ENCODE data around the gene RPN2.

RPN2 gene

DNA sequence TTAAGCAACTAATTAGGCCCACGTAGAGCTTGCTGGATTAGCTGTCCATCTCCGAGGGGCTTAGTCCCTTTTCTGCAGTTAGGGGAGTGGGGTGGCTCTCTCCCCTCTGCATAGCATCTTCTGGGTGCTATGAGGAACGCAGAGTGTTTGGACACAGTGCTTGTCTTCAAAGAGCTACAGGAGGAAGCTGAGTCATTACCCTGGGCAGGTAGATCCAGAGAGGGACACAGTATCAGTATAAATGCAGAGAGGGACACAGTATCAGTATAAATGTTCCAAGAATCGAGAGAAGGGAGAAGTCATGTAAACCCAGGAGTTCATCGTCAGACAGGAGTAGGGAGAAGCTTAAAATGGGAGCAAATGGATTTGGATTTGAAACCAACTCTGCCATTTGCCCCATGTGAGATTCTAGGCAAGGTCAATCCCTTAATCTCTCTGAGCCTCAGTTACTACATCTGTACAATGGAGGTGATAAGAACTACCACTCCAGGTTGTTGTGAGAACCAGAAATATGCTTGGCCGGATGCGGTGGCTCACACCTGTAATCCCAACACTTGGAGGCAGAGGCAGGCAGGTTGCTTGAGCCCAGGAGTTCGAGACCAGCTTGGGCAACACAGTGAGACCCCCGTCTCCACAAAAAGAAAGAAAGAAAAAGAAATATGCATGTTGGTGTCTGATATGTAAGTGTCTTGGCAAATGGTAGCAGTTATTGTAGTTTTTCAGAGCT is 88.0 kb downstream of the RPN2 start:
- no peaks in the 10 kb centered on the region for H3K4me1 ChIP-seq (ENCODE audit: control insufficient read depth, insufficient read depth, low read length, unreplicated experiment)
- no peak overlapping the region for H3K4me3 ChIP-seq (ENCODE audit: low read depth, low read length)
- H3K27me3 ChIP-seq (ENCODE audit: insufficient read depth, low read length), result no peaks in the 10 kb centered on the region; the same call in 1 of the 2 replicates
- no peak overlapping the region for H2AFZ ChIP-seq (ENCODE audit: low read length, unreplicated experiment)
- no peaks in the 10 kb centered on the region for H3K36me3 ChIP-seq (ENCODE audit: insufficient read depth, low read length)
- H3K27ac ChIP-seq (ENCODE audit: low read depth, low read length), result no peak overlapping the region
- no peaks in the 10 kb centered on the region for H3K79me2 ChIP-seq (ENCODE audit: control insufficient read depth, insufficient read depth, low read length, unreplicated experiment)

DNA sequence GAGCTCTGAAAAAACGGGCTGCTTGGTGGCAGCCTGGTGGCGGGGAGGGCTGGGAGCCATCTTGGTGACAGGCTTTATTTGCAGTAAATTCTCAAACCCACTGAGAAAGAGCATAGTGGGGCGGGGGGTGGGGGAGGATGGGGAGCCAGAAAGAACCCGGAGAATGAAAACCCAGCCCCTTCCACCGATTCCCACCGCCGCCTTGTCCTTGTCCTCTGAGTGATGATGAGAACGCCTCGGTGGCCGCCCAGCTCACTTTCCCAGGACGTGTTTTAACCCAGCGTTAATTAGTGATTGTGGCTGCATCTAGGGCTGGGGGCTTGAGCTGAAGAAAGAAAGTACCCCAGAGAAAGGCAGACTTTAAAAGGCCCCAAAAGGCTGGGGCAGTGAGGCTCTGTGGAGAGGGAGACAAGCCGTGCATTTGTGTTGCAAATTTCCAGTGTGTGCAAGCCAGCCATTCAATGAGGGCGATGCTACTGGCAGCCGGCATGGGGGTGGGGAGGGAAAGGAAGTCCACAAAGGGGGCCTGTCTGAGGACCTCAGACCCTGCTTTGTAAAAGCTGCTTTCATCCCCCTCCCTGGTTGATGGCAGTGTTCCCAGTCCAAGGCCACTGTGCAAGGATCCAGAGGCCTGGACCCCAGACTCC is 88.7 kb downstream of the RPN2 start:
- Histone ChIP-seq H3K4me3 (ENCODE audit: low read depth, low read length) (no peak overlapping the region), H3K27me3 (ENCODE audit: insufficient read depth, low read length) (no peaks in the 10 kb centered on the region), H3K4me1 (ENCODE audit: control insufficient read depth, insufficient read depth, low read length, unreplicated experiment) (no peaks in the 10 kb centered on the region), H3K79me2 (ENCODE audit: control insufficient read depth, insufficient read depth, low read length, unreplicated experiment) (no peaks in the 10 kb centered on the region), H2AFZ (ENCODE audit: low read length, unreplicated experiment) (no peak overlapping the region), H3K36me3 (ENCODE audit: insufficient read depth, low read length) (no peaks in the 10 kb centered on the region), H3K27ac (ENCODE audit: low read depth, low read length) (no peak overlapping the region)

- Histone ChIP-seq H2AFZ (ENCODE audit: low read length, unreplicated experiment) (no peak overlapping the region), H3K4me3 (ENCODE audit: low read depth, low read length) (no peak overlapping the region), H3K36me3 (ENCODE audit: insufficient read depth, low read length) (no peaks in the 10 kb centered on the region), H3K27ac (ENCODE audit: low read depth, low read length) (no peak overlapping the region), H3K27me3 (ENCODE audit: insufficient read depth, low read length) (no peaks in the 10 kb centered on the region), H3K79me2 (ENCODE audit: control insufficient read depth, insufficient read depth, low read length, unreplicated experiment) (no peaks in the 10 kb centered on the region), H3K4me1 (ENCODE audit: control insufficient read depth, insufficient read depth, low read length, unreplicated experiment) (no peaks in the 10 kb centered on the region)
These were observed 91.7 kb downstream of the RPN2 start for GRCh38 chr20:37270576-37271420.

DNA sequence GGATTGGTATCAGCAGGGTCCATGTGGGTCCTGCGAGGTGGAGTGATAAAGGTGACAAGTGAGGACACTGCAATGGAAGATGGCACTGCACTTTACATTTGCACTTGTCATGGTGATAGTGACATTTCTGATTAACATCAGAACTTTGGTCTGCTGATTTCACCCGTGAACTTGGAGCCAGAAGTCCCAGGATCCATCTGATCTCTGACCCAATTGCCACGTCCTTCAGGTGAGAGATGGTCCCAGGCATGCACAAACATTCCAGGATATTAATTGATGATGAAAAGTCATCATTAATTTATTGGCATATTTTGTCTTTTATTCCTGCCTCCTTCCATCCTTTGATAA is 92.3 kb downstream of the RPN2 start:
- no peak overlapping the region for H2AFZ ChIP-seq (ENCODE audit: low read length, unreplicated experiment)
- H3K79me2 ChIP-seq (ENCODE audit: control insufficient read depth, insufficient read depth, low read length, unreplicated experiment), result no peaks in the 10 kb centered on the region
- no peak overlapping the region for H3K4me3 ChIP-seq (ENCODE audit: low read depth, low read length)
- no peaks in the 10 kb centered on the region for H3K36me3 ChIP-seq (ENCODE audit: insufficient read depth, low read length)
- H3K27ac ChIP-seq (ENCODE audit: low read depth, low read length), result no peak overlapping the region
- H3K4me1 ChIP-seq (ENCODE audit: control insufficient read depth, insufficient read depth, low read length, unreplicated experiment), result no peaks in the 10 kb centered on the region
- H3K27me3 ChIP-seq (ENCODE audit: insufficient read depth, low read length), result no peaks in the 10 kb centered on the region

DNA sequence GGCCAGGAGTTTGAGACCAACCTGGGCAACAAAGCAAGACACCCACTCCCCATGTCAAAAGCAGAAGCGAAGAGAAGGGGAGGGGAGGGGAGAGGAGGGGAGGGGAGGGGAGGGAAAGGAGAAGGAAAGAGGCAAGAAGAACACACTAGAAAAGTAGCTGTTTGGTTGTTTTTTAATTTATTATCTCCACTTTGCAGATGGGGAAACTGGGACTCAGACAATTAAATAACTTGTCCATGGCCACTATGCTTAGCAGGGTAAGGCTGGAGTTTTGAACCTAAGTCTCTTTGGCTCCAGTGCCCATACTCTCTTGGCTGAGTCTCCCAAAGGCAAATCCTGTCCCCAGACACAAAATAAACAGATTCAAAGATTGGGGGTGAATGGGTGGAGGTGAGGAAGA is 94.9 kb downstream of the RPN2 start:
- no peaks in the 10 kb centered on the region for H3K27me3 ChIP-seq (ENCODE audit: insufficient read depth, low read length)
- H3K27ac ChIP-seq (ENCODE audit: low read depth, low read length), result no peak overlapping the region
- H3K4me1 ChIP-seq (ENCODE audit: control insufficient read depth, insufficient read depth, low read length, unreplicated experiment), result peaks cover 6% of the 10 kb centered on the region

DNA sequence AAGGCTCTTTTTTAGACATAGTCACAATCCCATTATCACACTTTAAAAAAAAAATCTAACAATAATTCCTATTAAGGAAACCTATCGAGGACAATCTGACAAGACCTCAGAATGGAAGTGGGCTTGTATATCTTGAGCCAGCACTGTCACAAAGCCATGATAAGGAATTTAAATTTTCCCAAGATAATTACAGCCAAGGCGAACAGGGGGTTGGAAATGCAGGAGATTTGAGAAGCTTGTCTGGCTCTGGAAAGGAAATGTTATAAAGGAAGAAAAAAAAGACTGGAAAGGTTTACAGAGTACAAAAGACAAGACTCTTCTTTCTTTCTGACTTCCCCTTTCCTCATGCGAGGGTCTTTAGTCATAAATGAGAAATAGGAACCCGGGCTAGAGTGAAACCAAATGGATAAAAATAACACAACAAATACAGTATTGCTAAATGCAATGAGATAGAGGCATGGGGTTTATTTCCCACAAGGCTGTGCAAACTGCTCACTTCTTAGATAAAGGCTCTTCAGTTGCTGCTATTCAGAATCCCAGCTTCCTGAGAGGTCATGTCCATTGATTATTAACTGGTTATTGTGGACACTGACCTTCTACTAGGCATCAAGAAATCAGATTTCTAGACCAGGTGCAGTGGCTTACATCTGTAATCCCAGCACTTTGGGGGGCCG is 95.9 kb downstream of the RPN2 start:
- no peak overlapping the region for H3K27ac ChIP-seq (ENCODE audit: low read depth, low read length)
- no peak overlapping the region for H3K4me3 ChIP-seq (ENCODE audit: low read depth, low read length)
- H3K4me1 ChIP-seq (ENCODE audit: control insufficient read depth, insufficient read depth, low read length, unreplicated experiment), result peaks cover 6% of the 10 kb centered on the region
- no peaks in the 10 kb centered on the region for H3K79me2 ChIP-seq (ENCODE audit: control insufficient read depth, insufficient read depth, low read length, unreplicated experiment)
- no peaks in the 10 kb centered on the region for H3K27me3 ChIP-seq (ENCODE audit: insufficient read depth, low read length)
- H2AFZ ChIP-seq (ENCODE audit: low read length, unreplicated experiment), result no peak overlapping the region
- no peaks in the 10 kb centered on the region for H3K36me3 ChIP-seq (ENCODE audit: insufficient read depth, low read length)

More for the DNA sequence above, 94.9 kb downstream of the RPN2 start:
- no peaks in the 10 kb centered on the region for H3K36me3 ChIP-seq (ENCODE audit: insufficient read depth, low read length)
- no peak overlapping the region for H2AFZ ChIP-seq (ENCODE audit: low read length, unreplicated experiment)
- no peaks in the 10 kb centered on the region for H3K79me2 ChIP-seq (ENCODE audit: control insufficient read depth, insufficient read depth, low read length, unreplicated experiment)
- H3K4me3 ChIP-seq (ENCODE audit: low read depth, low read length), result no peak overlapping the region

DNA sequence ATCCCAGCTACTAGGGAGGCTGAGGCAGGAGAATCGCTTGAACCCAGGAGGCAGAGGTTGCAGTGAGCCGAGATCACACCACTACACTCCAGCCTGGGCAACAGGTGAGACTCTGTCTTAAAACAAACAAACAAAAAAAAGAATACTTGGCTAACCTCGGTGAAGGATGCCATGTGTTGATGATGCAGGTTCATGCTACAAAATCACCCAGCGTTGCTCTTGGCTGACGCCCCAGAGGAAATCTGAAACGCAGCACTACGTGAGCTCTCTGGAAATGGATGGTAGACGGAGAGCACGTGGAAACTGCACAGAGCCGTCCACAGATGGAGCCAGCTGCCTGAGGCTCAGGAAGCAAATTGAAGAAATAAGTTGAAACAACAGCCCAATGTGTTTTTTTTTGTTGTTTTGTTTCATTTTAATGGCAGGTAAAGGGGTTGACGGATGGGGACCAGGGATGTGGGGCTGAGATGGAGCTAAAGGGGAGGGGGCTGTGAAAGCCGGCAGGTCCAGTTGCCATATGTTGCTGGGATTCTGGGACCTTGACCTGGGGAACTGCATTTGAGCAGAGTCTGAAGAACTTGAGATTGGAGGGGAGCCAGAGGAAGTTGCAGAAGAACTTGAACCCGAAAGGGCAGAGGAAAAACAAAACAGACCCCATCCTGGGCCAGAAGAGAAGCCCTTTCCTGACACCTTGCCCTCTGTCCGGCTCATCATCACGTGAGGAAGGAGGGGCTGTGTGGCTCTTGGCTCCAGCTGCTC is 97.5 kb downstream of the RPN2 start:
- Histone ChIP-seq H3K79me2 (ENCODE audit: control insufficient read depth, insufficient read depth, low read length, unreplicated experiment) (no peaks in the 10 kb centered on the region), H2AFZ (ENCODE audit: low read length, unreplicated experiment) (peak overlapping the region; percentile 73), H3K27me3 (ENCODE audit: insufficient read depth, low read length) (no peaks in the 10 kb centered on the region), H3K36me3 (ENCODE audit: insufficient read depth, low read length) (no peaks in the 10 kb centered on the region), H3K4me1 (ENCODE audit: control insufficient read depth, insufficient read depth, low read length, unreplicated experiment) (peaks cover 6% of the 10 kb centered on the region), H3K27ac (ENCODE audit: low read depth, low read length) (no peak overlapping the region; the same call in 1 of the 2 replicates), H3K4me3 (ENCODE audit: low read depth, low read length) (peak overlapping the region; percentile 31; the same call in 1 of the 2 replicates)

DNA sequence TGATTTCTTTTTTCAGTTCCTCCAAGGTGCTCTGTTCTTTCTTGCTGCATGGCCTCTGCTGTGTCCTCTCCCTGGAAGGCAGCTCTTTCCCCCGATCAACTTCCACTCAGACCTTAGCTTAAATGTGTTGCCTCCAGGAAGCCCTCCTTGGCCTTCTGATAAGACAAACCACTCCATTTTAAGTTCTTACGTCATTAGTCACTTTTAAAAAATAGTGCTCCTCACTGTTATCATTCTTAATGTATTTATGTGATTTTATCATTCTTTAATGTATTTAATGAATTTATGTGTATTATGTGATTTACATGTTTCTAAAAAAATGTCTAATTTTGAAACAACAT is 98.1 kb downstream of the RPN2 start:
- Histone ChIP-seq H2AFZ (ENCODE audit: low read length, unreplicated experiment) (peak overlapping the region; percentile 73), H3K79me2 (ENCODE audit: control insufficient read depth, insufficient read depth, low read length, unreplicated experiment) (no peaks in the 10 kb centered on the region), H3K27ac (ENCODE audit: low read depth, low read length) (no peak overlapping the region), H3K4me1 (ENCODE audit: control insufficient read depth, insufficient read depth, low read length, unreplicated experiment) (peaks cover 6% of the 10 kb centered on the region), H3K36me3 (ENCODE audit: insufficient read depth, low read length) (no peaks in the 10 kb centered on the region), H3K27me3 (ENCODE audit: insufficient read depth, low read length) (no peaks in the 10 kb centered on the region), H3K4me3 (ENCODE audit: low read depth, low read length) (peak overlapping the region; percentile 31; the same call in 1 of the 2 replicates)

- no peak overlapping the region for H2AFZ ChIP-seq (ENCODE audit: low read length, unreplicated experiment)
- H3K27me3 ChIP-seq (ENCODE audit: insufficient read depth, low read length), result no peaks in the 10 kb centered on the region
- H3K36me3 ChIP-seq (ENCODE audit: insufficient read depth, low read length), result no peaks in the 10 kb centered on the region
- H3K79me2 ChIP-seq (ENCODE audit: control insufficient read depth, insufficient read depth, low read length, unreplicated experiment), result no peaks in the 10 kb centered on the region
- H3K27ac ChIP-seq (ENCODE audit: low read depth, low read length), result no peak overlapping the region
- H3K4me3 ChIP-seq (ENCODE audit: low read depth, low read length), result no peak overlapping the region
- peaks cover 6% of the 10 kb centered on the region for H3K4me1 ChIP-seq (ENCODE audit: control insufficient read depth, insufficient read depth, low read length, unreplicated experiment)
These were observed 99.9 kb downstream of the RPN2 start for GRCh38 chr20:37278966-37279590.
